Measurements from ENCODE around the gene ARHGAP6.

Gene ARHGAP6

DNA sequence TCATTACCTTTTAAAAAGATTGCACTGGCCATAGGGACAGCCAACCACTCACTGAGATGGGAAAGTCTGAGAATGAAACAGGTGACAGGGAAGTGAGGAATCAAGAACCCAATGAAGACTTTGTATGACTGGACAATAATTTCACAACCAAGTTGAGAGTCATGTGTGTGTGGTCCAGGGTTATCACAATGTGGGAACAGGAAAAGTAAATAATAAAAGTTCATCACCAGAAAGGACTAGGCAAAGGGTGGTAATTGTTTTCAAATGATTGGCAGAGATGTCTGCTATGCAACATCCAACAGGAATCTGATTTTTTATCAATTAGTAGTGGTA lies 243.2 kb downstream of the ARHGAP6 start:
- H3K4me3 Mint-ChIP-seq, result no peak overlapping the region
- H3K4me1 Mint-ChIP-seq (ENCODE audit: low read depth), result peaks cover 26% of the 10 kb centered on the region
- no peaks in the 10 kb centered on the region for H3K36me3 Mint-ChIP-seq (ENCODE audit: low read depth)
- H3K27me3 Mint-ChIP-seq, result peaks cover 13% of the 10 kb centered on the region
- H3K27ac Mint-ChIP-seq, result peak overlapping the region; percentile 81
- intact Hi-C loops (cut with micrococcal nuclease), result no loop called here
- no peaks in the 10 kb centered on the region for H3K9me3 Mint-ChIP-seq

DNA sequence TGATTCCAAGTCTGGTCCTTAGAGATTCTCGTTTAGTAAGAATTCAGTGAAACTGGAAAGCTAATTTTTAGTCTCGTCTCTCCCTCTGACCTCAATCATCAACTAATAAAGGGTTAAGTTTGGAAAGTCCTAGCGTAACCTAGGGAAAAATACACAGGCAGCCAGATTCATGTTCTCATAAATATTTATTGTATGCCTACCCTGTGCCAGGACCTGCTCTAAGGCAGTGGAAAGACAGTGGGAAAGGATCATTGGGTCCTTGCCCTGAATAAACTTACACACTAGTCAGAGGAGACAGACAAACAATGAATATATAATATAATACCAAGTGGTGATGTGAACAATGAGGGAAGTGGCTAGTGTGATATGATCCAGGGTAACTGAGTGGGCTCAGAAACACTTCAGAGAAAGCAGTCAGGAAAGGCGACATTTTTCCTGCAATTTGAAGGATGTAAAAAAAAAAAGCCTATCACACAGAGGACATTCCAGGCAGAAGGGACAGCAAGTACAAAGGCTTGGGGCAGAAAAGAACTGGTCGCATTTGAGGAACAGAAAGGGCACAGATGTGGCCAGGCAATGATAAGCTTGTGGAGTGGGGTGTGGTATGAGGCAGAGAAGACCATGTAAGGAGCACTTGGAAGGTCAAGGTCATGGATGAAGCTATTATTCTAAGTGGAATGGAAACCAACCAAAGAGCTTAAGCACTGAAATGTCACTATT lies 243.8 kb downstream of the ARHGAP6 start:
- peaks cover 9% of the 10 kb centered on the region for H3K27me3 Mint-ChIP-seq
- H3K4me1 Mint-ChIP-seq (ENCODE audit: low read depth), result peaks cover 24% of the 10 kb centered on the region
- H3K9me3 Mint-ChIP-seq, result no peaks in the 10 kb centered on the region
- H3K4me3 Mint-ChIP-seq, result no peak overlapping the region
- intact Hi-C loops (cut with micrococcal nuclease), result no loop called here
- no peaks in the 10 kb centered on the region for H3K36me3 Mint-ChIP-seq (ENCODE audit: low read depth)
- peak overlapping the region; percentile 81 for H3K27ac Mint-ChIP-seq

- Mint-ChIP-seq H3K27me3 (no peaks in the 10 kb centered on the region), H3K4me3 (no peak overlapping the region), H3K4me1 (ENCODE audit: low read depth) (peaks cover 19% of the 10 kb centered on the region), H3K9me3 (no peaks in the 10 kb centered on the region), H3K27ac (no peak overlapping the region), H3K36me3 (ENCODE audit: low read depth) (no peaks in the 10 kb centered on the region)
- intact Hi-C loops (cut with micrococcal nuclease), result no loop called here
Observed at GRCh38 chrX:11420851-11421250, 244.9 kb downstream of the ARHGAP6 start.

DNA sequence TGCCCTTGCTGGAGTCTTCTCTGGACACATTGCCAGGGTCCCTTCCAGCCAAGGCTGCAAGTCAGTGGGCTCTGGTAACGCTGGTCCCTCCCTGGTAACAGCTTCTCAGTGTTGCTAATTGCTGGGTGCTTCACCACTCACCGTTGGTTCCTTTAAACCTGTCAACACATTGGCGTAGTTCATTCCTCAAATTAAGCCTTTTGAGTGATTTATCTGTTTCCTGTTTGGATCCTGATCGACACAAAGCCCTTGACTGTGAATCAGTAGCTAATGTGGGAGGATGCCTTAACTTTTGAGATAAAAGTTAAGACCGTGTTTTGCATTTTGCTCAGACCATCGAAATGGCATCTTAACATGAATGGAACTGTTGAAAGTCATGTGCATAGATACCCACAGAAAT lies 246.6 kb downstream of the ARHGAP6 start:
- intact Hi-C loops (cut with micrococcal nuclease), result no loop called here
- Mint-ChIP-seq H3K27ac (no peak overlapping the region), H3K36me3 (ENCODE audit: low read depth) (no peaks in the 10 kb centered on the region), H3K9me3 (no peaks in the 10 kb centered on the region), H3K4me3 (no peak overlapping the region), H3K4me1 (ENCODE audit: low read depth) (peaks cover 19% of the 10 kb centered on the region), H3K27me3 (no peaks in the 10 kb centered on the region)

- Mint-ChIP-seq H3K4me1 (ENCODE audit: low read depth) (no peaks in the 10 kb centered on the region), H3K4me3 (no peak overlapping the region), H3K36me3 (ENCODE audit: low read depth) (no peaks in the 10 kb centered on the region), H3K27ac (no peak overlapping the region), H3K9me3 (no peaks in the 10 kb centered on the region), H3K27me3 (no peaks in the 10 kb centered on the region)
- intact Hi-C loops (cut with micrococcal nuclease), result no loop called here
Observed at GRCh38 chrX:11416600-11416999, 249.1 kb downstream of the ARHGAP6 start.

DNA sequence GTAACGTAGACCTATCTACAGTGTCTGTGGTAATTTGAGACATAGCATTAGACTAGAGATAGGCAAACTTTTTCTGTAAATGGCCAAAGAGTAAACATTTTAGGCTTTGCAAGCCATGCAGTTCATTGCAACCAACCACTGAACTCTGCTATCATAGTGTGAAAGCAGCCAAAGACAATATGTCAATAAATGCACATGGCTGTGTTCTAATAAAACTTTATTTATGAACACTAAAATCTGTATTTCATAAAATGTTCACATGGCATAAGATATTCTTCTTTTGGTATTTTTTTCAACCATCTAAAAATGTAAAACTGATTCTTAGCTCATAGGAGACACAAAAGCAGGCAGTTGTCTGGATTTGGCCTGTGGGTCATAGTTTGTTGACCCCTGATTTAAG lies 251.6 kb downstream of the ARHGAP6 start:
- Mint-ChIP-seq H3K27me3 (no peaks in the 10 kb centered on the region), H3K4me1 (ENCODE audit: low read depth) (no peaks in the 10 kb centered on the region), H3K36me3 (ENCODE audit: low read depth) (no peaks in the 10 kb centered on the region), H3K27ac (no peak overlapping the region), H3K9me3 (no peaks in the 10 kb centered on the region), H3K4me3 (no peak overlapping the region)
- intact Hi-C loops (cut with micrococcal nuclease), result no loop called here

DNA sequence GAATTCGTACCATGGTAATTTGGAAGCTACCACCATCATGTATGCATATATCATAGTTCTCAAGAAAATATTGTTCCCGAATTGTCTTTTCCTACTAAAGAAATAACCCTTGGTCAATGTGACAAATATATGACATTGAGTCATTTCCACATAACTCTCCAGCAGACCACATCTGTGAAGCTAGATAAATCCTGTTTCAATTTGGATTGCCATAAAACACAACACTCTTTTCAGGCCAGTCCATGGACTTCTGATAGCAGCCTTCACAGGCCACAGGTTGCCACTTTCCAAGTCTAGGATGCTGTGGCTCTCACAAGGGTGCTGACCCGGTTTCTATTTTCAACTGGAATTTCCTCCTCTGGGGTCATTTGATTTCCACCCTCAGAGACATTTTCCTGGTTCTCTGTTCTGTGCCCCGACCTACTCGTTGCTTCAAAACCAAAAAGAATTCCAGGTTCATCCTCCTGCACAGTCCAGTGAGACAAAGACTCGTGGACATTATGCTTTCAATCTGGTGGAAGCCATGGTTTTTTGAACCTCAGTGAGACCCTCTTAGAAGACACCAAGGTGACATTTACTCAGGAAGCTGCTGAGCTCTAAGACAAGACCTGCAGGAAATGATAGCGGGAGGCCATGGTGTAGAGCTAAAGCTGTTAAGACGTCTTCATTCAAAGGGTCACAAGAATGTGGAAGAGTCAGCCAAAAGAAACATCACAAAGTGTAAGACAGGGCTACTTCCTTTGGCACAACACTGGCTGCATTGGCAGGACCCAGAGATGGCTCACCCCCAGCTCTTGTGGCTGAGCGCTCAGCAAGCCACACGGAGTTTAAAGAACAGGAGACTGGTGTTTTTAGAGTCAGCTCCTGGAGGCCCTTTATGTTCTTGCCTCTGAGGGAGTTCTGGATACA lies 252.8 kb downstream of the ARHGAP6 start:
- no peaks in the 10 kb centered on the region for H3K36me3 Mint-ChIP-seq (ENCODE audit: low read depth)
- no peak overlapping the region for H3K27ac Mint-ChIP-seq
- H3K4me3 Mint-ChIP-seq, result no peak overlapping the region
- intact Hi-C loops (cut with micrococcal nuclease), result no loop called here
- H3K27me3 Mint-ChIP-seq, result no peaks in the 10 kb centered on the region
- H3K9me3 Mint-ChIP-seq, result no peaks in the 10 kb centered on the region
- no peaks in the 10 kb centered on the region for H3K4me1 Mint-ChIP-seq (ENCODE audit: low read depth)

DNA sequence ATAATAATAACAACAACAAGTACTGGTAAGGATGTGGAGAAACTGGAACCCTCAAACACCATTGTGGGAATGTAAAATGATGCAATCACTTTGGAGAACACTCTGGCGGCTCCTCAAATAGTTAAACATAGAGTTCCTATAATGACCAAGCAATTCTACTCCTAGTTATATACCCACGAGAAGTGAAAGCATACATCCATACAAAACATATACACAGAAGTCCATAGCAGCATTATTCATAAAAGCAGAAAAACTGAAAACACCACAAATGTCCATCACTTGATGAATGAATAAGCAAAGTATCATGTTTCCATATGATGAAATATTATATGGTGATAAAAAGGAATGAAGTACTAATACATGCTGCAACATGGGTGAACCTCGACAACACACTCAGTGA lies 255.8 kb downstream of the ARHGAP6 start:
- intact Hi-C loops (cut with micrococcal nuclease), result no loop called here
- no peak overlapping the region for H3K4me3 Mint-ChIP-seq
- no peak overlapping the region for H3K27ac Mint-ChIP-seq
- H3K9me3 Mint-ChIP-seq, result no peaks in the 10 kb centered on the region
- no peaks in the 10 kb centered on the region for H3K4me1 Mint-ChIP-seq (ENCODE audit: low read depth)
- no peaks in the 10 kb centered on the region for H3K36me3 Mint-ChIP-seq (ENCODE audit: low read depth)
- H3K27me3 Mint-ChIP-seq, result no peaks in the 10 kb centered on the region

- H3K27ac Mint-ChIP-seq, result no peak overlapping the region
- H3K4me3 Mint-ChIP-seq, result no peak overlapping the region
- no peaks in the 10 kb centered on the region for H3K4me1 Mint-ChIP-seq (ENCODE audit: low read depth)
- intact Hi-C loops (cut with micrococcal nuclease), result no loop called here
- H3K27me3 Mint-ChIP-seq, result no peaks in the 10 kb centered on the region
- no peaks in the 10 kb centered on the region for H3K9me3 Mint-ChIP-seq
- no peaks in the 10 kb centered on the region for H3K36me3 Mint-ChIP-seq (ENCODE audit: low read depth)
Observed at GRCh38 chrX:11408783-11409182, 256.9 kb downstream of the ARHGAP6 start.

GRCh38 chrX:11408109-11408405 lies 257.7 kb downstream of the ARHGAP6 start:
- Mint-ChIP-seq H3K27ac (no peak overlapping the region), H3K27me3 (no peaks in the 10 kb centered on the region), H3K4me3 (no peak overlapping the region), H3K36me3 (ENCODE audit: low read depth) (no peaks in the 10 kb centered on the region), H3K4me1 (ENCODE audit: low read depth) (no peaks in the 10 kb centered on the region), H3K9me3 (no peaks in the 10 kb centered on the region)
- intact Hi-C loops (cut with micrococcal nuclease), result no loop called here

DNA sequence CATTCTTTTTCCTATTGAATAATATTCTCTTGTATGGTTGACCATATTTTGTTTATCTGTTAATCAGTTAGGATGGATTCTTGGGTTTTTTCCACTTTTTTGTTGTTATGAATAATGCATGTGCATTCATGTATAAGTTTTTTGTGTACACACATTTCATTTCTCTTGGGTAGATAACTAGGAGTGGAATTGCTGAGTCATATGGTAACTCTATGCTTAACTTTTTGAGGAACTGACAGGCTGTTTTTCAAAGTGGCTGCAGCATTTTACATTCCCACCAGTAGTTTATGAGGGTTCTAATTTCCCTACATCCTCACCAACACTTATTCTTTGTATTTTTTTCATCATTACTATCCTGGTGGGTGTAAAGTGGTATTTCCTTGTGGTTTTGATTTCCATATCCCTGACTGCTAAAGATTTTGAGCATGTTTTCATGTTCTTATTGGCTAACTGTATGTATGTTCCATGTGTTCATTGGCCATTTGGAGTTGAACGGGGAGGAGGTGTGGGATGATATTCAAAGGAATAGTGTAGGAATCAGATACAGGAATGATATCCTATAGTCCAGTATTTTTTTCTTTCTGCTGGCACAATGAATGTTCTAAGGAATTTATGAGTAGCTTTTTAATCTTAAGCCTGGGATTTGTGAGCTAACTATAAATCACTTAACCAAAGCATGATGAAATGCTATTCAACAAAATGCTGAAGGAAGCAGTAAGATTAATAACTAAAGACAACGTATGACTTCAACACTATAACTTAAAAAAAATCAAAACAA lies 258.2 kb downstream of the ARHGAP6 start:
- intact Hi-C loops (cut with micrococcal nuclease), result no loop called here
- H3K4me1 Mint-ChIP-seq (ENCODE audit: low read depth), result no peaks in the 10 kb centered on the region
- no peaks in the 10 kb centered on the region for H3K27me3 Mint-ChIP-seq
- no peak overlapping the region for H3K27ac Mint-ChIP-seq
- H3K9me3 Mint-ChIP-seq, result no peaks in the 10 kb centered on the region
- H3K4me3 Mint-ChIP-seq, result no peak overlapping the region
- H3K36me3 Mint-ChIP-seq (ENCODE audit: low read depth), result no peaks in the 10 kb centered on the region

DNA sequence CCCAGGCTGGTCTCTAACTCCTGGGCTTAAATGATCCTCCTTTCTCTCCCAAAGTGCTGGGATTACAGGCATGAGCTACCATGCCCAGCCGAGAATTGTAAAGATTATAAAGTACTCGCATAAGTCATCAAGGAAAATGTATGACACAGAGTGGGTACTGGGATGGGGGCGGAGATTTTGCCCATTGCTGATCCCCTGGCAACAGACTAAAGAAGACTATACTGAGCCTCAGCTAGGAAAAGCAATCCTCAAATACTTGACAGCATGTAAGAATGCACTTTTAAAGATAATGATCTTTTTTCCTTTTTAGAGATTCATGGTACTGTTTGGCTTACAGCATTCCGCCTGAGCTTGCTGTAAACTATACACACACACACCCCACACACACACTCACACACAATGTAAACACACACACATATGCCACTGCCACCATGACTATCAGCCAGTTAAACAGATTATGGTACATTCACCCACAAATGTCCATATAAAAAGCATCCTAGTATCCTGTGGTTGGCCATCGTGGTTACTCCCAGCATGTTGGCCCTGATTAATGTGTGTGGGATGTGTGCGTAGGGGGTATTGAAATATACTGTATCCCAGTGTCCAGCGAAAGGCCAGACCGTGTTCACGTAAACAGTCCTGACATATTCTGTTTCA lies 259.5 kb downstream of the ARHGAP6 start:
- H3K9me3 Mint-ChIP-seq, result no peaks in the 10 kb centered on the region
- intact Hi-C loops (cut with micrococcal nuclease), result no loop called here
- H3K27ac Mint-ChIP-seq, result no peak overlapping the region
- H3K4me3 Mint-ChIP-seq, result no peak overlapping the region
- no peaks in the 10 kb centered on the region for H3K36me3 Mint-ChIP-seq (ENCODE audit: low read depth)
- no peaks in the 10 kb centered on the region for H3K27me3 Mint-ChIP-seq
- no peaks in the 10 kb centered on the region for H3K4me1 Mint-ChIP-seq (ENCODE audit: low read depth)

DNA sequence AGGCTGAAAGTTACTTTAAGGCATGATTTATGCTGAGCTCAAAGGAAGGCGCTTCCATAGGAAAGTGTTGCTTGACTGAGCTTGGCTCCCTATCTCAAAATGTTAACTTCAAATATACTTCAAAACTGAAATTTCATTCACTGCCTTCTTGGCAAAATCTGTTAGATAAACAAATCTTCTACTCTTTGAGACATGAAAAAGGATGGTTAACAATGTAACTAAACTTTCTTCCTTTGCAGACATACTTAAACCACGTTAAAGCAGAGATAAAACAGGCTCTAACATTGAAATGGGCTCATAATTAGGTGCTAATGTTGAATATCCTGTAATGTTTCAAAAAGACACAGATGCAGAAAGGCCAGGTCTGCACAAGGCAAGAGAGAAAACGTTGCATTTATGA lies 262.1 kb downstream of the ARHGAP6 start:
- no peaks in the 10 kb centered on the region for H3K4me1 Mint-ChIP-seq (ENCODE audit: low read depth)

DNA sequence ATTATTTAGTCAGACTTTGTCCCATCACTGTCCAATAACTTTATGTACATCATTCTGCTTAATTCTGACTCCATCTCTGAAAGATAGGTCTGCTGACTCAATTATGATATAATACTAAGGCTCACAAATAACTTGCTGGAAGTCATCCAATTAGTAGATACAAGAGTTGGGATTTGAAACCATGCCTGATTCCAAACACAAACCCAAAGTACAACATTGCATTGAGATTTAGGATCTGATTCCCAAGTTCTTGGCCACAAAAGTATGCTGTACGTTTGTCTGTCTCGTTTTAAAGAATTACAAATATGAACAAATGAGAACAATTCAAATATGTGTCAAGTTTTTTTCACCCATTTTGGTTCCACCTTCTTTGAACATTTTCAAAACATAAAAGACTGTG lies 263.8 kb downstream of the ARHGAP6 start:
- Mint-ChIP-seq H3K4me3 (no peak overlapping the region), H3K4me1 (ENCODE audit: low read depth) (no peaks in the 10 kb centered on the region), H3K27me3 (peaks cover 2% of the 10 kb centered on the region), H3K27ac (no peak overlapping the region), H3K9me3 (no peaks in the 10 kb centered on the region), H3K36me3 (ENCODE audit: low read depth) (no peaks in the 10 kb centered on the region)
- intact Hi-C loops (cut with micrococcal nuclease), result no loop called here

More for the DNA sequence above, 262.1 kb downstream of the ARHGAP6 start:
- H3K9me3 Mint-ChIP-seq, result no peaks in the 10 kb centered on the region
- peaks cover 2% of the 10 kb centered on the region for H3K27me3 Mint-ChIP-seq
- no peak overlapping the region for H3K27ac Mint-ChIP-seq
- H3K36me3 Mint-ChIP-seq (ENCODE audit: low read depth), result no peaks in the 10 kb centered on the region
- intact Hi-C loops (cut with micrococcal nuclease), result no loop called here
- no peak overlapping the region for H3K4me3 Mint-ChIP-seq

Data from dendritic cell treated with granulocyte-macrophage colony-stimulating factor and Interleukin-4, amounts not matched to agents 40 ng/mL and 50 ng/mL, for 4 days (primary cell).